Brain microvascular endothelial cell (primary cell): ENCODE data around the gene MXD3.

Experiments
- DNase-seq: peaks from one replicate; pipeline ENCODE4 v3.0.0-alpha.2; 2020
- H3K27ac ChIP-seq: fragments of 250-450 bp; sonication (Bioruptor Pico); 2 replicates; pipeline ENCODE4 v1.5.1; 2020; ENCODE audit warnings: mild to moderate bottlenecking, moderate library complexity
- H3K27me3 ChIP-seq: fragments of 250-450 bp; sonication (Bioruptor Pico); replicated peaks from 2 replicates; pipeline ENCODE4 v1.5.1; 2020; ENCODE audit warnings: mild to moderate bottlenecking
- H3K36me3 ChIP-seq: fragments of 250-450 bp; sonication (Bioruptor Pico); replicated peaks from 2 replicates; pipeline ENCODE4 v1.5.1; 2020; ENCODE audit warnings: mild to moderate bottlenecking
- H3K4me3 ChIP-seq: 2 replicates; pipeline ENCODE4 v1.5.1; 2011; ENCODE audit warnings: low read depth, mild to moderate bottlenecking, control low read depth, low read length, moderate library complexity
- in situ Hi-C: cut with HindIII; loops from 2 replicates; pipeline ENCODE4 v1.10.0; 2017; ENCODE audit warnings: low sequenced_read_pairs, low pct_ligation_motif_present
- TF ChIP-seq, protein P1 (sequence below): IDR thresholded peaks from 2 replicates; pipeline ENCODE4 v1.5.1; 2011; ENCODE audit warnings: low read depth, mild to moderate bottlenecking, moderate library complexity, low read length, control low read depth, inconsistent platforms; ENCODE audit errors: missing control alignments

Gene MXD3

DNA sequence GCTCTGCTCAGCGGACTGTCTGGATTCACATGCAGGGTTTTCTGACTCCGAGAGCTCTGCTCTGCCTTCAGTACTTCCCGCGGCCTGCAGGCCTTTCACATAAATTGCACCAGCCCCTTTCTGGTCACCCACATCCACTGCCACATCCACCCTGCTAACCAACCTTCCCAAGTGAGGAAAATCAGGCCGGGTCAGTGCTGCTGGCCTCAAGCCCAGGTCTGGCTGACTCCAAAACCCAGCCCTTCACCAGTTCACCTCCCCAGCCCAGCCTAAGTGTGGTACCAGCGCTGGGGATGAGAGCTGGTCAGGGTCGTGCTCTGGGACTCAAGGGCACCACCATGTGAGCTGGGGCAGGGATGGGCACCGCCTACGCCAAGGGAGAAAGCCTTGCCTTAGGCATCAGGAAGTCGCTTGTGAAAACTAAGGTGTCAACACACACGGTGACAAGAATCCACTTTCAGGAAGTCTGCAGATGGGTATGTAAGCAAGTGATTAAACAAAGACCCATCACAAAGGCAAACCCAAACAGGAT is 27.5 kb upstream of the MXD3 start:
- in situ Hi-C loops, result no loop called here
- no peaks in the 10 kb centered on the region for H3K27me3 ChIP-seq
- H3K4me3 ChIP-seq, result no peak overlapping the region
- peaks cover 32% of the 10 kb centered on the region for H3K36me3 ChIP-seq
- no peak overlapping the region for H3K27ac ChIP-seq
- no peak for DNase-seq
- TF ChIP-seq, protein P1, sequence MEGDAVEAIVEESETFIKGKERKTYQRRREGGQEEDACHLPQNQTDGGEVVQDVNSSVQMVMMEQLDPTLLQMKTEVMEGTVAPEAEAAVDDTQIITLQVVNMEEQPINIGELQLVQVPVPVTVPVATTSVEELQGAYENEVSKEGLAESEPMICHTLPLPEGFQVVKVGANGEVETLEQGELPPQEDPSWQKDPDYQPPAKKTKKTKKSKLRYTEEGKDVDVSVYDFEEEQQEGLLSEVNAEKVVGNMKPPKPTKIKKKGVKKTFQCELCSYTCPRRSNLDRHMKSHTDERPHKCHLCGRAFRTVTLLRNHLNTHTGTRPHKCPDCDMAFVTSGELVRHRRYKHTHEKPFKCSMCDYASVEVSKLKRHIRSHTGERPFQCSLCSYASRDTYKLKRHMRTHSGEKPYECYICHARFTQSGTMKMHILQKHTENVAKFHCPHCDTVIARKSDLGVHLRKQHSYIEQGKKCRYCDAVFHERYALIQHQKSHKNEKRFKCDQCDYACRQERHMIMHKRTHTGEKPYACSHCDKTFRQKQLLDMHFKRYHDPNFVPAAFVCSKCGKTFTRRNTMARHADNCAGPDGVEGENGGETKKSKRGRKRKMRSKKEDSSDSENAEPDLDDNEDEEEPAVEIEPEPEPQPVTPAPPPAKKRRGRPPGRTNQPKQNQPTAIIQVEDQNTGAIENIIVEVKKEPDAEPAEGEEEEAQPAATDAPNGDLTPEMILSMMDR, result no peak

DNA sequence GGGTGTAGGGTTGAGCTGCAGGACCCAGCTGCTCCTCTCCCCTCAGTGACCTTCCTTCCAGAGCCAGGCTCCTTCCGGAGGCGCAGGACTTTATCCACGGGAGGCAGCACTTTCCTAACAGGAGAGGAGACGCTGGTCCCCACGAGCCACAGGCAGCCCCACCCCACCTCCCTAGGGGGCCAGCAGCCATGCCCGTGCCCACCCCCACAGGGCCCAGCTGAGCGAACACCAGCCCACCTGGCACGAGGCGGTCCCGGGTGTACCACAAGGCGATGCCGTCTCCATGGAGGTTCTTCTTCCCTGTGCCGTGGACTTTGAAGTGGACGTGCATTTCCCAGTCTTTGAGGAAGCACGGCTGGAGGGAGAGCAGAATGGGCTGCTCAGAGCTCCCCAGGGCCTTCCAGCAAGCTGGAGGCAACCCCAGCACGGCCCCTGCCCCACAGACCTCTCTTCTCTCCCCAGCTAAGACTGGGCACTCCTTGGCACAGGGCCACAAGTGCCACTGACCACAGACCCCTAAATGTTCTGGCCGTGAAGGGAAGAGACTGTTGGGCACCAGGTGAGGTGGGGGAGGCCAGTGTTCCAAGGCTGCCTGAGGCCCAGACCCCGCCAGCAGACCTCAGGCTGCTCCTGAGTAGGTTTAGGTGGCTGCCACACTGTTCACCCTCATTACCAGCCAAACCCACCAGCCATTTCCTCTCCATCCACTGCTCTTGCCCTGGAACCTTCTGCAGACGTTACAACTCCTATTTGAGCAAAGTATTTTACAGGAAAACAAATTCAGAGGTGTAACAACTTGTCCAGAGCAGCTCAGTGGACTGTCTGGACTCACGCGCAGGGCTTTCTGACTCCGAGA is 26.8 kb upstream of the MXD3 start:
- no peak for DNase-seq
- TF ChIP-seq, protein P1, result no peak
- no peak overlapping the region for H3K4me3 ChIP-seq
- no peaks in the 10 kb centered on the region for H3K27me3 ChIP-seq
- in situ Hi-C loops, result no loop called here
- peaks cover 39% of the 10 kb centered on the region for H3K36me3 ChIP-seq
- H3K27ac ChIP-seq, result no peak overlapping the region

DNA sequence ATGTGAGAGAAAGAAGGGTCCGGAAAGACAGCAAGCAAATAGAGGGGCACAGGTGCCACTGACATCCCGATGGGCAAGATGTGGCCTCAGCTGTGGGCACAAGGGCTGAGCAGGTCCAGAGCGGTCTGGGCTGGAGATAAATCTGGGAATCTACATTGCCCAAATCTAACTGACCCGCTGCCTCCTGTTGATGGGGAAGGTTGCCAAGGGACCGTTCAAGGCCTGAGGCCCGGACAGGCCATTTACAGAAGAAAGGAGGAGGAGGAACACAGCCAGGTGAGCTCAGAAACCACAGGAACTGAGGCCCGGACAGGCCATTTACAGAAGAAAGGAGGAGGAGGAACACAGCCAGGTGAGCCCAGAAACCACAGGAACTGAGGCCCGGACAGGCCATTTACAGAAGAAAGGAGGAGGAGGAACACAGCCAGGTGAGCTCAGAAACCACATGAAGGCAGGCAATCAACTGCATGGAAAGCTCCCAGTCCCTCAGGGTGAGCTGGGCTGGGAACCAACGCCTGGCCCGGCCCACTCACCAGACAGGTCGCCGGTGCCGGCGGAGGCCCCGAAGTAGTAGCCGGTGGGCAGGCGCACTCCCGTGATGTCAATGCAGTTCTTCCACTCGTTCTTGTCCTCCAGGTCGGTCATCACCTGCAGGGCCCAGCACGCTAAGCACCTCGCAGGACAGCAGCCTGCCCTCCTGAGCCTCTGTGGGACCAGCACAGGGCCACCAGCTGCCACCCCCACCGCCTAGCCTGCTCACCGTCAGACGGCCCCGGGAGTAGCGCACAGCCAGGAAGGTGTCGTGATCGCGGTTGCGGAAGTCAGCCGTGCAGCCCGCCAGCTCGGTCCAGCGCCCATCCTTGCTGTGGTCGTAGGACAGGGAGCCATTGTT is 25.2 kb upstream of the MXD3 start:
- Histone ChIP-seq H3K36me3 (peaks cover 45% of the 10 kb centered on the region), H3K27me3 (no peaks in the 10 kb centered on the region), H3K27ac (no peak overlapping the region), H3K4me3 (no peak overlapping the region)
- TF ChIP-seq, protein P1, result no peak
- no peak for DNase-seq
- in situ Hi-C loops, result no loop called here

DNA sequence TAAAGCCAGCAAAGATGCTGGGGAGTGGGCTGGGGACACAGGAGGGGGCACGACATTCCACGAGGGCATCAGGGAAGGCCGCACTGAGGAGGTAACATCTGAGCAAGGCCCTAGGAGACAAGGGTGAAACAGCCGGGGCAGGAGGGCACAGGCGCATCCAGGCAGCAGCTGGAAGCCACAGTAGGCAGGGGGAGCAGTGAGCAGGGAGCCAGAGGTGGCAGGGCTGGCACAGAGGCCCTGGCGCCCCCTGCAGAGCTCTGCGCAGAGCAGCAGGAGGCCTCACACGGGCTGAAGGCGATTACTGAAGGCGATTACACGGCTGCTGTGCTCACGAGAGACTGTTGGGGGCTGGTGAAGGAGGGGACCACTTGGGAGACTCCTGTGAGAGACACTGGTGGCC is 24.4 kb upstream of the MXD3 start:
- no peak overlapping the region for H3K4me3 ChIP-seq
- peaks cover 50% of the 10 kb centered on the region for H3K36me3 ChIP-seq
- TF ChIP-seq, protein P1, result peak; percentile 57
- no peaks in the 10 kb centered on the region for H3K27me3 ChIP-seq
- in situ Hi-C loops, result no loop called here
- no peak for DNase-seq
- H3K27ac ChIP-seq, result no peak overlapping the region

DNA sequence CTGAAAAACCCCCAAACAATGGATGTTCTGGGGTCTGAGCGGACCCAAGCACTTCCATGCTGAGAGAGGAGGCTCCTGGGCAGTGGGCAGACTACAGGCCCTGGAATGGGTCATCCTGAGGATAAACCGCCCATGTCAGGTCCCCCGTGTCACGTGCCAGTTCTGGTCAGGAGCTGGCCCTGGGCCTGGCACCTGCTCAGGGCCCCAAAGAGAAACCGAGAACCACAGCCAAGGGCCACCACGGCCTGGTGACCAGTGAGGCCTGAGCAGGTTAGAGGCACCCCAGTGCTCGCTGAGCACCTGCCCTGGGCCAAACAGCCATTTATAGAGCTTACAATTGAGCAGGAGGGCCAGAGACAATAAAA is 24.0 kb upstream of the MXD3 start:
- TF ChIP-seq, protein P1, result no peak
- peaks cover 50% of the 10 kb centered on the region for H3K36me3 ChIP-seq
- no peak for DNase-seq
- H3K27me3 ChIP-seq, result no peaks in the 10 kb centered on the region
- H3K27ac ChIP-seq, result no peak overlapping the region
- in situ Hi-C loops, result no loop called here
- no peak overlapping the region for H3K4me3 ChIP-seq
